SK-N-SH treated with all-trans-retinoic acid at 6 μM for 48 hours (cell line): ENCODE measurements around the gene OSMR.

ENCODE experiments used
- ATAC-seq: fragments of 200-7000 bp; cut with Tn5 transposase; 3 replicates; pipeline ENCODE4 v1.9.1; 2020; ENCODE audit warnings: mild to moderate bottlenecking, moderate library complexity
- ARNTL ChIP-seq: fragments of 450-650 bp; formaldehyde crosslinking; IDR thresholded peaks from 2 replicates; pipeline ENCODE4 v1.5.0; 2020; ENCODE audit warnings: low read depth, mild to moderate bottlenecking, moderate library complexity, borderline replicate concordance
- BACH2 ChIP-seq: fragments of 250-450 bp; sonication (Bioruptor Pico); IDR thresholded peaks from 2 replicates; pipeline ENCODE4 v1.9.0; 2021; ENCODE audit warnings: mild to moderate bottlenecking, borderline replicate concordance
- CREB5 ChIP-seq: fragments of 250-450 bp; sonication (Bioruptor Pico); IDR thresholded peaks from 2 replicates; pipeline ENCODE4 v1.5.1; 2020; ENCODE audit warnings: low read depth, mild to moderate bottlenecking, moderate library complexity
- ESRRG ChIP-seq: fragments of 250-450 bp; sonication (Bioruptor Pico); IDR thresholded peaks from 2 replicates; pipeline ENCODE4 v1.6.1; 2021; ENCODE audit warnings: mild to moderate bottlenecking
- GLIS3 ChIP-seq: fragments of 250-450 bp; sonication (Bioruptor Pico); IDR thresholded peaks from 2 replicates; pipeline ENCODE4 v1.5.0; 2020; ENCODE audit warnings: mild to moderate bottlenecking, moderate library complexity
- ISL1 ChIP-seq: fragments of 250-450 bp; sonication (Bioruptor Pico); IDR thresholded peaks from 2 replicates; pipeline ENCODE4 v2.1.2; 2022; ENCODE audit warnings: mild to moderate bottlenecking, moderate library complexity
- OSR1 ChIP-seq: fragments of 250-450 bp; sonication (Bioruptor Pico); IDR thresholded peaks from 2 replicates; pipeline ENCODE4 v1.8.0; 2022; ENCODE audit warnings: moderate library complexity, mild to moderate bottlenecking, inconsistent platforms
- PATZ1 ChIP-seq: fragments of 250-450 bp; sonication (Bioruptor Pico); IDR thresholded peaks from 2 replicates; pipeline ENCODE4 v1.8.0; 2020; ENCODE audit warnings: mild to moderate bottlenecking, moderate library complexity, borderline replicate concordance
- PPARA ChIP-seq: fragments of 250-450 bp; sonication (Bioruptor Pico); IDR thresholded peaks from 2 replicates; pipeline ENCODE4 v1.5.0; 2020; ENCODE audit warnings: mild to moderate bottlenecking, borderline replicate concordance
- RARB ChIP-seq: fragments of 250-450 bp; sonication (Bioruptor Pico); IDR thresholded peaks from 2 replicates; pipeline ENCODE4 v1.8.0; 2021; ENCODE audit warnings: mild to moderate bottlenecking, moderate library complexity
- SNAI2 ChIP-seq: fragments of 250-450 bp; sonication (Bioruptor Pico); IDR thresholded peaks from 2 replicates; pipeline ENCODE4 v1.5.0; 2020; ENCODE audit warnings: mild to moderate bottlenecking, moderate library complexity
- TCF4 ChIP-seq: fragments of 250-450 bp; sonication (Bioruptor Pico); IDR thresholded peaks from 2 replicates; pipeline ENCODE4 v1.8.0; 2021; ENCODE audit warnings: mild to moderate bottlenecking, moderate library complexity, borderline replicate concordance
- TOX ChIP-seq: fragments of 250-450 bp; sonication (Bioruptor Pico); IDR thresholded peaks from 2 replicates; pipeline ENCODE4 v1.8.0; 2021; ENCODE audit warnings: mild to moderate bottlenecking, moderate library complexity, borderline replicate concordance
- TSHZ2 ChIP-seq: fragments of 250-450 bp; sonication (Bioruptor Pico); IDR thresholded peaks from 2 replicates; pipeline ENCODE4 v1.5.0; 2020; ENCODE audit warnings: mild to moderate bottlenecking, moderate library complexity
- ZC3H10 ChIP-seq: fragments of 250-450 bp; sonication (Bioruptor Pico); IDR thresholded peaks from 2 replicates; pipeline ENCODE4 v1.5.1; 2021; ENCODE audit warnings: mild to moderate bottlenecking, moderate library complexity
- ZFP3 ChIP-seq: fragments of 250-450 bp; sonication (Bioruptor Pico); IDR thresholded peaks from 2 replicates; pipeline ENCODE4 v1.5.0; 2020; ENCODE audit warnings: mild to moderate bottlenecking, moderate library complexity
- ZFP30 ChIP-seq: fragments of 450-650 bp; formaldehyde crosslinking; IDR thresholded peaks from 2 replicates; pipeline ENCODE4 v1.5.0; 2022; ENCODE audit warnings: mild to moderate bottlenecking, moderate library complexity
- ZNF565 ChIP-seq: fragments of 450-650 bp; formaldehyde crosslinking; conservative IDR thresholded peaks from 2 replicates; pipeline ENCODE4 v1.5.0; 2020; ENCODE audit warnings: low read depth, mild to moderate bottlenecking, moderate library complexity
- ZNF70 ChIP-seq: fragments of 450-650 bp; formaldehyde crosslinking; IDR thresholded peaks from 2 replicates; pipeline ENCODE4 v1.5.0; 2020; ENCODE audit warnings: mild to moderate bottlenecking, moderate library complexity
- ZNF8 ChIP-seq: fragments of 450-650 bp; formaldehyde crosslinking; IDR thresholded peaks from 2 replicates; pipeline ENCODE4 v1.5.0; 2020; ENCODE audit warnings: mild to moderate bottlenecking, moderate library complexity
- TF ChIP-seq, protein P1 (sequence below): fragments of 250-450 bp; sonication (Bioruptor Pico); IDR thresholded peaks from 2 replicates; pipeline ENCODE4 v1.8.0; 2021; ENCODE audit warnings: low read depth, mild to moderate bottlenecking, moderate library complexity, borderline replicate concordance
- TF ChIP-seq, protein P2 (sequence below): fragments of 250-450 bp; sonication (Bioruptor Pico); IDR thresholded peaks from 2 replicates; pipeline ENCODE4 v1.5.1; 2021; ENCODE audit warnings: mild to moderate bottlenecking, moderate library complexity

The OSMR gene

DNA sequence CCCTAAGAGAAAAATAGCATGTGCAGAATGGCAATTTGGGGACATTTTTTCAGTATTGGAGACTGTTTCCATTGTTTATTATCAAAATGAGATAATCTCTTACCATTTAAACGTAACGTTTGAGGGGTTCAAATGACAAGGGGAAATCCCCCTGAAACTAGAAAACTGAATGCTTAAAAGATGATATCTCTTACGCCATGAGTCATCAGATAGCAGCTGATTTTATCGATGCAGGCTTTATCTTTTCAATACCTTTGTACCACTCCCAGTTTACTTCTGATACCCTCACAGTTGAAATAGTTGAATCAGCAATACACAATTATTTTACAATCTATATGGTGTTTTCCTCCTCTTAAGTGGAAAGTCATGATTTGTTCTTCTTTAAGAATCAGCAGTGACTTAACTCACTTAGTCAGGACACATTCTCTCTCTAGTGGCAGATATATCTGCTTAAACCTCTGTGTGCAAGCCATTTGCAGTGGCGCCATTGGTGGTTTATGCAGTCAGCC is 29.2 kb downstream of the OSMR start:
- ATAC-seq = no peak
- no peak for TF ChIP-seq SNAI2 (CRISPR knock-in tag)
- no peak for TF ChIP-seq ZFP3 (CRISPR knock-in tag)
- TF ChIP-seq TCF4 = no peak
- TF ChIP-seq ZC3H10 (CRISPR knock-in tag) = no peak
- no peak for TF ChIP-seq ZNF70
- no peak for TF ChIP-seq ZFP30 (CRISPR knock-in tag)
- no peak for TF ChIP-seq ZNF565 (CRISPR knock-in tag)
- no peak for TF ChIP-seq OSR1 (CRISPR knock-in tag)
- no peak for TF ChIP-seq BACH2 (CRISPR knock-in tag)
- no peak for TF ChIP-seq ARNTL (CRISPR knock-in tag)
- TF ChIP-seq, protein P1, sequence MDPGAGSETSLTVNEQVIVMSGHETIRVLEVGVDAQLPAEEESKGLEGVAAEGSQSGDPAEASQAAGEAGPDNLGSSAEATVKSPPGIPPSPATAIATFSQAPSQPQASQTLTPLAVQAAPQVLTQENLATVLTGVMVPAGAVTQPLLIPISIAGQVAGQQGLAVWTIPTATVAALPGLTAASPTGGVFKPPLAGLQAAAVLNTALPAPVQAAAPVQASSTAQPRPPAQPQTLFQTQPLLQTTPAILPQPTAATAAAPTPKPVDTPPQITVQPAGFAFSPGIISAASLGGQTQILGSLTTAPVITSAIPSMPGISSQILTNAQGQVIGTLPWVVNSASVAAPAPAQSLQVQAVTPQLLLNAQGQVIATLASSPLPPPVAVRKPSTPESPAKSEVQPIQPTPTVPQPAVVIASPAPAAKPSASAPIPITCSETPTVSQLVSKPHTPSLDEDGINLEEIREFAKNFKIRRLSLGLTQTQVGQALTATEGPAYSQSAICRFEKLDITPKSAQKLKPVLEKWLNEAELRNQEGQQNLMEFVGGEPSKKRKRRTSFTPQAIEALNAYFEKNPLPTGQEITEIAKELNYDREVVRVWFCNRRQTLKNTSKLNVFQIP (CRISPR knock-in tag) = no peak
- TF ChIP-seq ISL1 (CRISPR knock-in tag) = no peak
- no peak for TF ChIP-seq ZNF8

GRCh38 chr5:38878391-38879077 is 32.7 kb downstream of the OSMR start:
- no peak; the same call in 2 of the 3 replicates for ATAC-seq
- no peak for TF ChIP-seq RARB (CRISPR knock-in tag)
- TF ChIP-seq, protein P1 (CRISPR knock-in tag) = no peak
- no peak for TF ChIP-seq OSR1 (CRISPR knock-in tag)
- TF ChIP-seq PATZ1 (CRISPR knock-in tag) = no peak
- no peak for TF ChIP-seq ARNTL (CRISPR knock-in tag)
- no peak for TF ChIP-seq TCF4
- no peak for TF ChIP-seq TOX (CRISPR knock-in tag)
- TF ChIP-seq, protein P2, sequence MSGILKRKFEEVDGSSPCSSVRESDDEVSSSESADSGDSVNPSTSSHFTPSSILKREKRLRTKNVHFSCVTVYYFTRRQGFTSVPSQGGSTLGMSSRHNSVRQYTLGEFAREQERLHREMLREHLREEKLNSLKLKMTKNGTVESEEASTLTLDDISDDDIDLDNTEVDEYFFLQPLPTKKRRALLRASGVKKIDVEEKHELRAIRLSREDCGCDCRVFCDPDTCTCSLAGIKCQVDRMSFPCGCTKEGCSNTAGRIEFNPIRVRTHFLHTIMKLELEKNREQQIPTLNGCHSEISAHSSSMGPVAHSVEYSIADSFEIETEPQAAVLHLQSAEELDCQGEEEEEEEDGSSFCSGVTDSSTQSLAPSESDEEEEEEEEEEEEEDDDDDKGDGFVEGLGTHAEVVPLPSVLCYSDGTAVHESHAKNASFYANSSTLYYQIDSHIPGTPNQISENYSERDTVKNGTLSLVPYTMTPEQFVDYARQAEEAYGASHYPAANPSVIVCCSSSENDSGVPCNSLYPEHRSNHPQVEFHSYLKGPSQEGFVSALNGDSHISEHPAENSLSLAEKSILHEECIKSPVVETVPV = no peak
- no peak for TF ChIP-seq SNAI2 (CRISPR knock-in tag)
- TF ChIP-seq CREB5 (CRISPR knock-in tag) = no peak
- no peak for TF ChIP-seq BACH2 (CRISPR knock-in tag)
- no peak for TF ChIP-seq ESRRG (CRISPR knock-in tag)
- no peak for TF ChIP-seq ZNF8
- TF ChIP-seq PPARA (CRISPR knock-in tag) = no peak
- TF ChIP-seq ZFP3 (CRISPR knock-in tag) = no peak
- TF ChIP-seq GLIS3 = no peak
- TF ChIP-seq ISL1 (CRISPR knock-in tag) = no peak
- TF ChIP-seq ZNF70 = no peak
- TF ChIP-seq ZFP30 (CRISPR knock-in tag) = no peak
- no peak for TF ChIP-seq ZNF565 (CRISPR knock-in tag)

DNA sequence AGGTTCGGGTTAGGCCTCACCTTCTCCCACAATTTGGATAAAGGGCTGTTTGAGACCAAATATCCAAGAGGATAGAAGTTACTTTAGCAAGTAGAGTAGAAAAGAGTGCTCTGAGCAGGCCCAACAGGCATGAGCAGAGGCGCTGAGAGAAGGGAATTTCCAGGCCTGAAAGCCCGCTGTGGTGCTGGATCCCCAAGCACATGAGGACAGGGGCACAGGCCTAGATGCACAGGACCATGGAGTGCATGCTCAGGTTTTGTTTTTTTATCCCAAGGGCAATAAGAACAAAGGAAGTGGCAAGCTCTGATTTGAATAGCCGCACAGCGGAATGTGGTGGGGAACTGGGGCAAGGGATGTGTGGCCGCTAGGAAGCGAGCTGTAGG is 33.3 kb downstream of the OSMR start:
- TF ChIP-seq TSHZ2 (CRISPR knock-in tag) = no peak
- TF ChIP-seq, protein P1 (CRISPR knock-in tag) = no peak
- TF ChIP-seq ZNF8 = no peak
- TF ChIP-seq PPARA (CRISPR knock-in tag) = no peak

More for the DNA sequence above, 33.3 kb downstream of the OSMR start:
- ATAC-seq = no peak
